HG03558 (cell line): ENCODE measurements around the gene WNT9A.
"Not testable (repeated sequence)": the region's sequence is repeated elsewhere in the genome, so short reads cannot be mapped to it uniquely, and the experiment has no call there.

Experiments
- ATAC-seq: cut with Tn5 transposase; IDR thresholded peaks from one replicate; pipeline ENCODE4 v1.9.1; 2021; ENCODE audit warnings: moderate number of reproducible peaks; ENCODE audit not compliant: unreplicated experiment; ENCODE audit errors: extremely low read depth

Gene WNT9A

GRCh38 chr1:227913764-227914721 lies 33.7 kb downstream of the WNT9A start:
- ATAC-seq, result no peak

- no peak for ATAC-seq
Observed at GRCh38 chr1:227913396-227913763, 34.4 kb downstream of the WNT9A start.

- ATAC-seq, result no peak
Observed at GRCh38 chr1:227912866-227913265, 34.9 kb downstream of the WNT9A start.

- ATAC-seq, result no peak
Observed at GRCh38 chr1:227911376-227911775, 36.4 kb downstream of the WNT9A start.

- ATAC-seq, result no peak
Observed at GRCh38 chr1:227910511-227911153, 37.1 kb downstream of the WNT9A start.

- ATAC-seq, result not testable (repeated sequence)
Observed at GRCh38 chr1:227909923-227910328, 37.8 kb downstream of the WNT9A start.

GRCh38 chr1:227909188-227909587 lies 38.5 kb downstream of the WNT9A start:
- ATAC-seq, result no peak

GRCh38 chr1:227908359-227908758 lies 39.4 kb downstream of the WNT9A start:
- no peak for ATAC-seq

- no peak for ATAC-seq
Observed at GRCh38 chr1:227907439-227908015, 40.2 kb downstream of the WNT9A start.

- ATAC-seq, result no peak
Observed at GRCh38 chr1:227906550-227907071, 41.1 kb downstream of the WNT9A start.

GRCh38 chr1:227905573-227906487 lies 41.9 kb downstream of the WNT9A start:
- no peak for ATAC-seq

GRCh38 chr1:227904541-227905335 lies 43.0 kb downstream of the WNT9A start:
- ATAC-seq, result no peak

GRCh38 chr1:227903614-227904501 lies 43.9 kb downstream of the WNT9A start:
- ATAC-seq, result no peak

- no peak for ATAC-seq
Observed at GRCh38 chr1:227903061-227903521, 44.6 kb downstream of the WNT9A start.

GRCh38 chr1:227902641-227902990 lies 45.1 kb downstream of the WNT9A start:
- no peak for ATAC-seq

GRCh38 chr1:227901906-227902640 lies 45.7 kb downstream of the WNT9A start:
- ATAC-seq, result no peak

- no peak for ATAC-seq
Observed at GRCh38 chr1:227901239-227901905, 46.4 kb downstream of the WNT9A start.
